ENCODE measurements around the gene KY.

DNA sequence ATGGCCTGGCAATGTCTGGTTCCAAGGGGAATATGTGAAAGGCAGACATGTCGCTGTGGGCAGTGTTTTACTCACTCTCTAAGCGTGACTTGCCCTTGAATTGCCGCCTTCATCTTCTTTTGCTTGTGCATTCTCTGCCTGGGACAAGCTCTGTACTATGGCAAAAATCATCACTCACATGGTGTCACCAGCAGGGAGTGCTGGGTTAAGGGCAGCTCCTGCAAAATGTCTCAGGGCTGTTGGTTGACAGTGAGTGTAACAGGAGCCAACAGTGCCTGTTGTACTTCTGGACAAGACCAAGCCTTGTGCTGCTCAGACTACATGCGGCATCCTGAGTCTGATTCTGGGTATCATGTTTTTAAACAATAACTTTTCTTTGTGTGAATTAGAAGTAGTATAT lies 45.3 kb upstream of the KY start:
- TF ChIP-seq CTCF (IDR thresholded peaks at IDR 0.05) (no peak), EP300 (IDR thresholded peaks at IDR 0.05) (no peak), POLR2A (IDR thresholded peaks at IDR 0.05) (no peak)
